GM19467 (cell line): ENCODE data around the gene COPB1.
A peak's percentile ranks its signal among the peaks of the same experiment; 100 is the strongest.

Experiments used
- ATAC-seq: cut with Tn5 transposase; IDR thresholded peaks from one replicate; pipeline ENCODE4 v1.9.1; 2021; ENCODE audit warnings: mild to moderate bottlenecking, moderate library complexity; ENCODE audit not compliant: unreplicated experiment

The COPB1 gene

GRCh38 chr11:14443638-14444037 lies 56.0 kb downstream of the COPB1 start:
- ATAC-seq = no peak

- ATAC-seq = no peak
Measured at GRCh38 chr11:14435717-14436512, 63.7 kb downstream of the COPB1 start.

GRCh38 chr11:14425621-14426020 lies 74.0 kb downstream of the COPB1 start:
- no peak for ATAC-seq

DNA sequence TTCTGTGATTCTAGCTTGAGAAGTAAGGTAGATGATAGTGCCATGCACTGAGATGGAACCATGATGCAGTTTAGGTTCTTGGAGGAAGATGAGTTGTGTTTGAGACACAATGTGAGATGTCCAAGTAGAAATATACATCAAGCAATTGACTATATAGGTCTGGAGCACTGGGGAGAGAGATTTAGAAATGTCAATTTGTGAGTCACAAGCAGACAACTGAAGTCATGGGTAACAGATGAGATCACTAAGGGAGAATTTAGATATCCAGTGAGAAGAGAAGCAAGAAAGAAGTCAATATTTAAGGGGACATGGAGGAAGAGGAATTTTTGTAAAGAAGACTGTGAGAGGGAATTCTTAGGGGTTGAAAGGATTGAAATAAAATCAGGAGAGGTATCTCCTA lies 75.5 kb downstream of the COPB1 start:
- ATAC-seq = no peak

DNA sequence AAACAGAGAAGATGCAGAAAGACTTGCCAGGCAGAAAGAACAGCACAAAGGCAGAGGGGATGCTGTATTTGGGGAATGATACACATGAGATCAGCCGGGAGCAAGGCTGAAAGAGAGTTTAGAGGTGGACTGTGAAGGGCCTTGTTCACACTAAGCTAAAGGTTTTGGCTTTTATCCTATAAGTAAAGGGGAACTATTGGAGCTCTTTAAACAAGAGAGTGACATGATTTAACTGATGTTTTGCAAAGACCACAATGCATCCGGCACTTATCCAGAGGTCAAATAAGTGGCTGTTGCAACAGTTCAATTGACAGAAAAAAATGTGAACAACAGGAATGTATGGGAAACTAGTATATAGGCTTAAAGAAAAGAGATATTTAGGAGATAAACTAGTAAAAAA lies 76.0 kb downstream of the COPB1 start:
- ATAC-seq = no peak

DNA sequence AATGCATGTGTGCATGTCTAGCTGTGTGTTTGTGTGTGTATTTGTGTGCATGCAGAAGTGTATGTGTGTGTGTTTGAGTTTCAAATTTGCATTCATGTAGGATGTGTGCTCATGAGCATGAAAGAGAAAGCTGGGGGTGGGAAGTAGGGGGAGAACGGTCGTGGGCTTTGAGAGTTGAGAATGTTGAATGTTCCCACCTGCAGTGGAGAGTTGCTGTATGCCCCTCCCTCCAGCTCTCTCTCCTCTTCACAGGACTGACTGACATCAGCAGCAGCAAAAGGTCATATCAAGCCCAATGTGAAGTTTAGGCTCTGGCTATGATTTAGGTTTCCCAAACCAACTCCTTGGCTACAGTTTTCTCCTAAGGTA lies 76.8 kb downstream of the COPB1 start:
- no peak for ATAC-seq

- ATAC-seq = no peak
Measured at GRCh38 chr11:14422052-14422813, 77.4 kb downstream of the COPB1 start.

GRCh38 chr11:14420223-14420622 lies 79.4 kb downstream of the COPB1 start:
- no peak for ATAC-seq

DNA sequence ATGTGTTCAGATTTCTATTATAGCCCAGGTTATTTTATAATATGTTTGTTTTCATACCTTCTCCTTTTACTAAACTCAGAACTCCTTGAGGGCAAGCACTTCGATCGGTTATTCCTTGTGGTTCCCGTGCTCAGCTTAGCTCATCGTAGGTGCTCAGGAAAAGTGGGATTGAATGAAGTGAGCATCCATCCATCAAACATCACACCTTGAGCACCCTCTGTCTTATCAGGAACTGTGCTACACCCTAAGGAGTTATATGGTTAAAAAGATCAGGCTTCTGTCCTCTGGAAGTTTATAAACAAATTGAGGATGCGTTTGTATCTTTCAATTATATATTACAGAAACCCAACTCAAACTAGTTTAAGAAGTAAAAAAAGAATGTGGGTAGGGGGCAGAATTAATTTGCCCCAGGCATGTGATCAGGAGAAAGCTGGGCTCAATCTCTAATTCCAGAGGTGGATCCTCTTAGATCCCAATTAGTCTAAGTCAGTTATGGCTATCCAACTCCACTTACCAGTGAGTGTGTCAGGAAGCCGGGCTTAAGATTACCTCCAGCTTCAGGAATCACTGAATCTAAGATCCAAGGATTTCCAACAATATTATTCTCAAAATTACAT lies 80.7 kb downstream of the COPB1 start:
- ATAC-seq = no peak

GRCh38 chr11:14417617-14418374 lies 81.8 kb downstream of the COPB1 start:
- ATAC-seq = no peak

- no peak for ATAC-seq
Measured at GRCh38 chr11:14417186-14417585, 82.4 kb downstream of the COPB1 start.

GRCh38 chr11:14414470-14415461 lies 84.8 kb downstream of the COPB1 start:
- peak; percentile 49 for ATAC-seq

GRCh38 chr11:14413307-14414069 lies 86.1 kb downstream of the COPB1 start:
- ATAC-seq = no peak

GRCh38 chr11:14411818-14412217 lies 87.8 kb downstream of the COPB1 start:
- ATAC-seq = no peak

GRCh38 chr11:14409891-14410290 lies 89.7 kb downstream of the COPB1 start:
- no peak for ATAC-seq

- ATAC-seq = no peak
Measured at GRCh38 chr11:14408612-14409011, 91.0 kb downstream of the COPB1 start.
